Inflammatory macrophage treated with lipopolysaccharide for 4 hours (primary cell): ENCODE results near the gene COQ3.
A peak's percentile ranks its signal among the peaks of the same experiment; 100 is the strongest.

Experiments
- DNase-seq: peaks from one replicate; pipeline ENCODE4 v3.0.0-alpha.2; 2020

The COQ3 gene

GRCh38 chr6:99393698-99394531, at the start of gene COQ3:
COQ3 (minus strand) TSS chr6:99394195; CDS start chr6:99394179, 16 bp downstream.
- peak; percentile 41 for DNase-seq

GRCh38 chr6:99434702-99435530, 40.9 kb upstream of the COQ3 start:
- peak; percentile 30 for DNase-seq

DNA sequence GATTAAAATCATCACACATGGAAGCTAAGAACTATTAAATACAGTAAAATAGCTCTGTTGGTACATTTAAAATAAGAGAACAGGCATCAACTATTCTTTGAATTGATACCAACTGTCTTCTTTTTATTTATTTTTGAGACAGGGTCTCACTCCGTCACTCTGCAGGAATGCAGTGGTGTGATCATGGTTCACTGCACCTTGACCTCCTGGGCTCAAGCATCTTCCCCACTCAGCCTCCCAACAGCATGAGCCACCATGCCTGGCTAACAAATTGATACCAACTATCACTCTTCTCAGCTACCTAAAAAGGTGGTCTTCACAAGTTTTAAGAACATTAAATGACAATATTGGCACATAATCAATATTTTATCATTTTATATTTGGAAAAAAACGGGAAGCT, 38.9 kb upstream of the COQ3 start:
- no peak for DNase-seq

DNA sequence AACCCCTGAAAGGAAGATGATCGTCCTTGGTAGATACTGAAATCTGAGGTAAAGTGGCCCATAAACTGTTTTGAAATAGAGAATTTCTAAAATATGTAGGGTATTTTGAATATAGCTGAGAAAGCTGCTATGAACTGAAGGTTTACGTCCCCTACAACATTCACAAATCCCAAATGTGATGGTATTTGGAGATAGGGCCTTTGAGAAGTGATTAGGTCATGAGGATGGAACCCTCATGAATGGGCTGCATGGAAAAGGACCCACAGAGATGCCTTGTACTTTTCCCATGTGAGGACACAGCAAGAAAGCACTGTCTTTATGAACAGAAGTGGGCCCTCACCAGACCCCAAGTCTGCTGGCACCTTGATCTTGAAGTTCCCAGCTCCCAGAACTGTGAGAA, 37.9 kb upstream of the COQ3 start:
- no peak for DNase-seq

GRCh38 chr6:99427988-99428387, 34.0 kb upstream of the COQ3 start:
- no peak for DNase-seq

GRCh38 chr6:99426451-99426757, 32.4 kb upstream of the COQ3 start:
- no peak for DNase-seq

- DNase-seq = peak; percentile 91
Measured at GRCh38 chr6:99425647-99426450, 31.9 kb upstream of the COQ3 start.

DNA sequence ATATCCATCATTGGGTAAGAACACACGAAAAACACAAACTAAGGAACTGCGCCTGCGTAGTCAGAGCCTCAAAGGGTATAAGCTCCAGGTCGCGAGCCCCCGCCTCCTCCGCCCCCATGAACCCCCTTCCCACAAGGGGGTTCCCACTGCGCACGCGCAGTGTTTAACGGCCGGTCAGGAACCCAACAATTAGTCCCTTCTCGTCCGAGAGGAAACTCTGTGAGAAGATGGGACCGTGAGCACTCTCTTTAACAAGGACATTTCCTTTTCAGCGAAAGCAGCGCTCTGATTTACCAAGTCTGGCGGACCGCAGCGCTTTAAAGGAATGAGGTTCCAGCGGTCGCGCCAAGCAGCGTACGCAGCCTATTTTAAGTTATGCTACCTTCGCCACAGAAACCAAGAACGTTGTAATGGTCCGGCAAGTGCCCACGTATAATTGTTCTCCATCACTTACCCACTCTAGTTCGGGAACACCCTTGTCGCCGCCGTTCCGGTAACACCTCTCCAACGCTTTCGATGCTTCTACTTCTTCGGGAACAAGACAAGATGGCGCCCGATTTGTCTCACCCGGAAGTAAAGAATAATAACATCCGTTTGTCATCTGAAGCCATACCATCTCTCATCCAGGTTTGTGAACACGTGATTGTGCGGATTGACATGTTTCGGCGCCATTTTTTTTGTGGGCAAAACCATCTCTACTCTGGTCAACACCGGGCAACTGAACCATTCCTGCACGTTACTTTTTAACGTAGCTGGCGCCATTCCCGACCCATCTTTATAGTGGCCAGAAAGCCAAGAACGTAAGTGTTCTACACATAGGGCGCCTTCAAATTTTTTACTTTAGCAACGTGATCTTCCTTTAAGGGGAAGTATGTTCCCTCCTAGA, 31.0 kb upstream of the COQ3 start, which contains the start of gene PNISR:
PNISR (minus strand) TSS at position 548 of the 886 bp plus-strand sequence. CDS start 10,649 bp downstream, outside the sequence.
- DNase-seq = peak; percentile 98

DNA sequence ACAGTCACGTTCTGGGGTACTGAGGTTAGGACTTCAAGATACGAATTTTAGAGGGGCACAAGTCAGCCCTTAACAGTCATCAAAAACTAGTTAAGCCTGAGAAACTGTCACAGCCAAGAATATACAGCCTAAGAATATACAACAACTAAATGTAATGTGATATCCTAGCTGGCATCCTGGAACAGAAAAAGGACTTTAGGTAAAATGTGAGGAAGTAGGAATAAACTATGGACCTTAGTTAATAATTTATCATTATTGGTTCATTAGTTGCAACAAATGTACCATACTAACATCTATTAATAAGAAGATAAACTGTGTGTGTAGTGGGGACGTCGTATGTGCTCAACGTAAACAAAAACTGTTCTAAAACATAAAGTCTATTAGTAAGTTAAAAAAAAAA, 30.0 kb upstream of the COQ3 start:
- no peak for DNase-seq

GRCh38 chr6:99422912-99423311, 28.9 kb upstream of the COQ3 start:
- no peak for DNase-seq

DNA sequence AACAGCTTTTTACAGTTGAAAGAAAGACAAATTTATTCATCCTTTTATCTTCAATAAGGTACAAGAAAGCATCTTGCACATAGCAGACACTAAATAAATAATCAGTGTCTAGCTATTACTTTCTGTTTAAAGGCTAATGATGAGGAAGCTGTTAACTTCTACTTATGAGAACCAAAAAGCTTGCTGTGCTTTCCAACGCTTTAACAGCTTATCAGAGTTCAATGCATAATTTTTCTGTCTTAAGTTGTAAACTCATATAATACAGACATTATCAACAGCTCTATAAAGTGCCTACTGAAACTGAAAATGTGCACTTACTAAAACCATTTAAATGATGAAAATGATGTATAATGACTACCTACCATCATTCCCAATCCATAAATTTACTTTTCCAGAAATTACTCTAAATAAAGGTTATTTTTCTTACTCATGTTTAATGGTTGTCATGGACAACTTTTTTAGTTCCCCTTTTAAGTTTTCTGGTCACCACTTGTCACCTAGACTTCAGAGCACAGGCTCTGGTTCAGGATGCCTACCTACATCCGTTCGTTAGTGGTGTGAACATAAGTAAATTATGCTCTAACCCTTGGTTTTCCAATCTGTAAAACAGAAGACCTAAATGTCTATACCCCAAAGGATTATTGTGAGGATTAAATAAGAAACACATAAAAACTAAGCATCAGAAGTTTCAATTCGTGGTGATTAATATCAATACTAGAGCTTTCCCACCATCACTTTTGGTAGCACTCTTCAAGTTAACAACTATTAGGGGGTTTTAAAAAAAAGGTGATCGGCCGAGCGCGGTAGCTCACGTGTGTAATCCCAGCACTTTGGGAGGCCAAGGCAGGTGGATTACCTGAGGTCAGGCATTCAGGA, 23.1 kb upstream of the COQ3 start:
- no peak for DNase-seq

DNA sequence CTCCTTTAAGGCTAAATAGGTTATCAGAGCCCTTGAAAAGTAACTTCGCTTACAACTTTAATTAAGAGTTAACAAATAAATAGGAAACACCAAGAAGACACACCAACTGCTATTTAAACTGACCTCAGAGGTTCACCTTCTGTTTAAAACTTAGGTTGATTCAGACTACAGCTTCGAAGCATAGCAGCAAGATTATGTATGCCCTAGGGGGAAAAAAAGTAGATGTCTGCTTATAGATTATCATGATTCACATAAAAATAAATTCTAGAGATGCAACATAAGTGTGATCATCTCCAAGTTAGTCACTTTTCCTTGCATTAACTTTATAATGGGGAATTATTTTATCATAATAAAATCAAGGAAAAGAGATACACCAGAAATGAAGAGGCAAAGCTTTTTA, 22.2 kb upstream of the COQ3 start:
- no peak for DNase-seq

- no peak for DNase-seq
Measured at GRCh38 chr6:99415446-99415845, 21.5 kb upstream of the COQ3 start.

GRCh38 chr6:99412065-99412464, 18.1 kb upstream of the COQ3 start:
- no peak for DNase-seq

- DNase-seq = no peak
Measured at GRCh38 chr6:99409672-99410071, 15.7 kb upstream of the COQ3 start.

- DNase-seq = no peak
Measured at GRCh38 chr6:99407076-99407475, 13.1 kb upstream of the COQ3 start.

DNA sequence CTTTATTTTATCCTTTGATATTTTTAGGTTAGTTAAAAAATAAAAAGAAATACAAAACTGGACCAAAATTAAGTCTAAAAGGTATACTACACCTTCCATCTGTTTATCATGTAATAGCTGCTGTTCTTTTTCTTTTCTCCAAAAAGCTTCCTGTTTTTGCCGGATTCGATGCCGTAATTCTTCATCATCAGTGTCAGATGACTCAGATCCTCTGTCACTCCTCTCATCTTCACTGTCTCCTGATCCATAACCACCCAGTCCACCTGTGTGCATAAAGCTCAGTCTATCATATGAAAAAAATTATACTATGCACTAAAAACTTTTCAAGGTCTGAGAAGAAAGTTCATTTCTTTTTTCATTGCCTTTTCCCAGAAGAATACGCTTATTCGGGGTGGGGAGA, 8.5 kb upstream of the COQ3 start:
- DNase-seq = peak; percentile 73

DNA sequence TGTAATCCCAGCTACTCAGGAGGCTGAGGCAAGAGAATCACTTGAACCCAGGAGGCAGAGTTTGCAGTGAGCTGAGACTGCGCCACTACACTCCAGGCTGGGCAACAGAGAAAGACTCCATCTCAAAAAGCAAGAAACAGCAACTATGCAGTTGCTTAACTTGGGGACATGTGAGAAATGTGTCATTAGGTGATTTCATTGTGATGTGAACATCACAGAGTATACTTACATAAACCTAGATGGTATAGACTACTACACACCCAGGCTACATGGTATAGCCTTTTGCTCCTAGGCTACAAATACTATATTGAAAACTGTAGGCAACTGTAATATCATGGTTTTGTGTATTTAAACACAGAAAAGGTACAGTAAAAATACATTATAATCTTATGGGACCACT, 3.3 kb upstream of the COQ3 start:
- DNase-seq = peak; percentile 65

GRCh38 chr6:99393366-99393697, 663 bp downstream of the COQ3 start:
- no peak for DNase-seq

DNA sequence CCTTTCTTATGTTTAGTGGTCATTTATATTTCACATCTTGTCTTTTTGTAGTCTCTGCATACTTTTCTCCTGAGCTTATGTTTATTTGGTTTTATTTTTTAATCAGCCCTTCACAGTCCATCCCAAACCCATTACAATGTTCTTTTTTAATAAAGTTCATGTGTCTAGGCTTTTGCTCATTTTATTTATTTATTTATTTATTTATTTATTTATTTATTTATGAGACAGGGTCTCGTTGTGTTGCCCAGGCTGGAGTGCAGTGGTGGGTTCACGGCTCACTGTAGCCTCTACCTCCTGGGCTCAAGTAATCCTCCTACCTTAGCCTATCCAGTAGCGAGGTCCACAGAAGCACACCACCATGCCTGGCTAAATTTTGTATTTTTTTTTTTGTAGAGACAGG, 3.1 kb downstream of the COQ3 start:
- DNase-seq = no peak

DNA sequence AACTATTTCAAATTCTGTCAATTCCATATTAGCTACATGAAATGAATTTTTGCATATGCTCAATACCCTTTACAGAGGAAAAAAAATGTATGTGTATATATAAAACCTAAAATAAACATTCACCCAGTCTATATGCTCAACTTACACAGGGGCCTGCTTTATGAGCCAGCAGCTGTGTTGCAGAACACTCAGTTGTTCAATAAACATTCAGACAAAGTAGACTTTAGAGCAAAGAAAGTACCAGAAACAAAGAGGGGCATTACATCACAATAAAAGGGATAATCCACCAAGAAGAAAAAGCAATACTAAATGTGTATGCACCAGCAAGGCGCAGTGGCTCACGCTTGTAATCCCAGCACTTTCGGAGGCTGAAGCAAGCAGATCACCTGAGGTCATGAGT, 9.5 kb downstream of the COQ3 start:
- no peak for DNase-seq
